ENCODE measurements around the gene ROR1. TPM values are rescaled to one million over a fixed set of nuclear protein-coding genes. Genes with fewer than 3 reads are reported as not detected.

ROR1 gene
- total RNA-seq, 1 experiment from 2014 or later = 33.8 TPM

- peaks cover 6% of the 10 kb centered on the region for H3K9me3 Mint-ChIP-seq (ENCODE audit: low read depth, unreplicated experiment)
- intact Hi-C loops (cut with micrococcal nuclease; ENCODE audit: unreplicated experiment) = no loop called here
- no peaks in the 10 kb centered on the region for H3K27me3 Mint-ChIP-seq (ENCODE audit: unreplicated experiment)
- DNase-seq = no peak
- no TSS peak for BruUV-seq (replicated peaks)
- no peak overlapping the region for H3K4me3 Mint-ChIP-seq (ENCODE audit: low read depth, unreplicated experiment)
- H3K36me3 Mint-ChIP-seq (ENCODE audit: insufficient read depth, unreplicated experiment) = peaks cover 5% of the 10 kb centered on the region
- no peak overlapping the region for H3K27ac Mint-ChIP-seq (ENCODE audit: unreplicated experiment)
- CTCF ChIA-PET = no interaction called here
- TF ChIP-seq, protein P1, sequence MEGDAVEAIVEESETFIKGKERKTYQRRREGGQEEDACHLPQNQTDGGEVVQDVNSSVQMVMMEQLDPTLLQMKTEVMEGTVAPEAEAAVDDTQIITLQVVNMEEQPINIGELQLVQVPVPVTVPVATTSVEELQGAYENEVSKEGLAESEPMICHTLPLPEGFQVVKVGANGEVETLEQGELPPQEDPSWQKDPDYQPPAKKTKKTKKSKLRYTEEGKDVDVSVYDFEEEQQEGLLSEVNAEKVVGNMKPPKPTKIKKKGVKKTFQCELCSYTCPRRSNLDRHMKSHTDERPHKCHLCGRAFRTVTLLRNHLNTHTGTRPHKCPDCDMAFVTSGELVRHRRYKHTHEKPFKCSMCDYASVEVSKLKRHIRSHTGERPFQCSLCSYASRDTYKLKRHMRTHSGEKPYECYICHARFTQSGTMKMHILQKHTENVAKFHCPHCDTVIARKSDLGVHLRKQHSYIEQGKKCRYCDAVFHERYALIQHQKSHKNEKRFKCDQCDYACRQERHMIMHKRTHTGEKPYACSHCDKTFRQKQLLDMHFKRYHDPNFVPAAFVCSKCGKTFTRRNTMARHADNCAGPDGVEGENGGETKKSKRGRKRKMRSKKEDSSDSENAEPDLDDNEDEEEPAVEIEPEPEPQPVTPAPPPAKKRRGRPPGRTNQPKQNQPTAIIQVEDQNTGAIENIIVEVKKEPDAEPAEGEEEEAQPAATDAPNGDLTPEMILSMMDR (IDR thresholded peaks at IDR 0.05; ENCODE audit: unreplicated experiment) = no peak
- no peaks in the 10 kb centered on the region for H3K4me1 Mint-ChIP-seq (ENCODE audit: low read depth, unreplicated experiment)
Measured at GRCh38 chr1:63958556-63958955, 184.7 kb downstream of the ROR1 start.

- H3K4me1 Mint-ChIP-seq (ENCODE audit: low read depth, unreplicated experiment) = no peaks in the 10 kb centered on the region
- H3K9me3 Mint-ChIP-seq (ENCODE audit: low read depth, unreplicated experiment) = peaks cover 4% of the 10 kb centered on the region
- no peak for DNase-seq
- H3K4me3 Mint-ChIP-seq (ENCODE audit: low read depth, unreplicated experiment) = no peak overlapping the region
- intact Hi-C loops (cut with micrococcal nuclease; ENCODE audit: unreplicated experiment) = no loop called here
- CTCF ChIA-PET = no interaction called here
- H3K27me3 Mint-ChIP-seq (ENCODE audit: unreplicated experiment) = no peaks in the 10 kb centered on the region
- no TSS peak for BruUV-seq (replicated peaks)
- H3K27ac Mint-ChIP-seq (ENCODE audit: unreplicated experiment) = no peak overlapping the region
- H3K36me3 Mint-ChIP-seq (ENCODE audit: insufficient read depth, unreplicated experiment) = peaks cover 5% of the 10 kb centered on the region
- TF ChIP-seq, protein P1 (IDR thresholded peaks at IDR 0.05; ENCODE audit: unreplicated experiment) = no peak
Measured at GRCh38 chr1:63960326-63960725, 186.5 kb downstream of the ROR1 start.

GRCh38 chr1:63966016-63966415 is 192.2 kb downstream of the ROR1 start:
- Mint-ChIP-seq H3K27me3 (ENCODE audit: unreplicated experiment) (no peaks in the 10 kb centered on the region), H3K36me3 (ENCODE audit: insufficient read depth, unreplicated experiment) (peaks cover 10% of the 10 kb centered on the region), H3K9me3 (ENCODE audit: low read depth, unreplicated experiment) (no peaks in the 10 kb centered on the region), H3K4me3 (ENCODE audit: low read depth, unreplicated experiment) (no peak overlapping the region), H3K27ac (ENCODE audit: unreplicated experiment) (no peak overlapping the region), H3K4me1 (ENCODE audit: low read depth, unreplicated experiment) (peaks cover 24% of the 10 kb centered on the region)
- intact Hi-C loops (cut with micrococcal nuclease; ENCODE audit: unreplicated experiment) = no loop called here
- CTCF ChIA-PET = no interaction called here
- no TSS peak for BruUV-seq (replicated peaks)
- TF ChIP-seq, protein P1 (IDR thresholded peaks at IDR 0.05; ENCODE audit: unreplicated experiment) = no peak
- DNase-seq = no peak

DNA sequence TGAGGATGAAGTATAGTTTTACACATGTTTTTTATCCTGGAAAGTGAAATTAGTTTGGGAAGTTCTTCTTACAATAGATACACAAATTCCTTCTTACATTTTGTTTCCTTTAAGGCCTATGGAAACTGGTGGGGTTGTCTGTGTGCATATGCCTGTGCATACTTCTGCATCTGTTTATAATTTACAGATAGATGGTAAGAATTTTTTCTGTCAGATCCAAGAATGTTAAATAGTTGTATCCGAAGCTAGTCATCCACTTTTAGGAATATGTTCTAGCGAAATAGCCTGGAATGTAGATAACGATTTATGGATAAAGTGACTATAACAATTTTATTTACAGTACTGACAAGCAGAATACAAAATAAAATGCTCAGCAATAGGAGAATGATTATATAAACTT is 194.1 kb downstream of the ROR1 start:
- TF ChIP-seq, protein P1 (IDR thresholded peaks at IDR 0.05; ENCODE audit: unreplicated experiment) = no peak
- no TSS peak for BruUV-seq (replicated peaks)
- intact Hi-C loops (cut with micrococcal nuclease; ENCODE audit: unreplicated experiment) = no loop called here
- H3K27ac Mint-ChIP-seq (ENCODE audit: unreplicated experiment) = no peak overlapping the region
- H3K27me3 Mint-ChIP-seq (ENCODE audit: unreplicated experiment) = no peaks in the 10 kb centered on the region
- CTCF ChIA-PET = no interaction called here
- peaks cover 10% of the 10 kb centered on the region for H3K36me3 Mint-ChIP-seq (ENCODE audit: insufficient read depth, unreplicated experiment)
- DNase-seq = no peak
- H3K4me3 Mint-ChIP-seq (ENCODE audit: low read depth, unreplicated experiment) = no peak overlapping the region
- H3K4me1 Mint-ChIP-seq (ENCODE audit: low read depth, unreplicated experiment) = peaks cover 33% of the 10 kb centered on the region
- H3K9me3 Mint-ChIP-seq (ENCODE audit: low read depth, unreplicated experiment) = no peaks in the 10 kb centered on the region

Measured in Calu3 (cell line).